Measurements from ENCODE around the gene PDE6B. TPM values are rescaled to one million over a fixed set of nuclear protein-coding genes. Genes with fewer than 3 reads are reported as not detected.

The PDE6B gene
- total RNA-seq, 1 experiment from 2014 or later, result 10.8 TPM

DNA sequence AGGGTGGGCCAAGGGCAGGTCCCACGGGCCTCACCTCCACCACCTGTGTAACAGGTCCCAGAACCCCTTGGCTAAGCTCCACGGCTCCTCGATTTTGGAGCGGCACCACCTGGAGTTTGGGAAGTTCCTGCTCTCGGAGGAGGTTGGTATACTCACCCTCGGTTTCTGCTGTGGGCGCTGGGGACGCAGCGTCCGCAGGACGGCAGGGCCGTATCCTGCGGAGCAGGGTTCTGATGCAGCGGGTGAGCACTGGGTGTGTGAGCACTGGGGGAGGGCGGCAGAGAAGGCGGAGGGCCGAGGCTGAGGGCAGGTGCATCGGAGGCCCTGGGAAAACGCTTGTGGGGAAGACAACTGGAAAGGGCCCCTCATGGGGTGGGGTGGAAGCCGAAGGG is 37.7 kb downstream of the PDE6B start:
- WGBS (ENCODE audit: extremely low coverage, insufficient read length, low lambda C conversion rate), result no CpG with 5 or more reads among the region's 20 CpGs
- H3K79me2 ChIP-seq (ENCODE audit: insufficient read depth, low read length), result no peaks in the 10 kb centered on the region
- no peaks in the 10 kb centered on the region for H3K27me3 ChIP-seq (ENCODE audit: insufficient read depth, low read length)
- H3K56ac ChIP-seq (ENCODE audit: insufficient read length, low read depth, low read length), result no peak overlapping the region
- Mint-ChIP-seq H3K36me3 (ENCODE audit: insufficient read depth in 1 of 3, low read depth in 3 of 3) (peaks cover 0 to 2% (median 0%) of the 10 kb centered on the region in 3 experiments; a peak in 4 of 7 replicates), H3K4me1 (peaks cover 0 to 3% of the 10 kb centered on the region in 2 experiments; a peak in 1 of 4 replicates), H3K9me3 (no peaks in the 10 kb centered on the region), H3K27me3 (ENCODE audit: low read depth) (peaks cover 2% of the 10 kb centered on the region; the same call in 1 of the 2 replicates), H3K27ac (no peak overlapping the region), H3K4me3 (peak overlapping the region; percentile 58 to 71)
- no peaks in the 10 kb centered on the region for H3K9me3 ChIP-seq (ENCODE audit: control insufficient read depth, low read depth, low read length)
- peaks cover 2% of the 10 kb centered on the region for H3K23me2 ChIP-seq (ENCODE audit: insufficient read length, low read depth, low read length, poor library complexity, severe bottlenecking)
- no peak overlapping the region for H4K5ac ChIP-seq (ENCODE audit: insufficient read length, low read depth, low read length)
- H2BK15ac ChIP-seq (ENCODE audit: low read depth, low read length), result no peak overlapping the region
- H3K4ac ChIP-seq (ENCODE audit: low read depth, low read length), result no peak overlapping the region
- H4K8ac ChIP-seq (replicated peaks; ENCODE audit: insufficient read length, low read depth, low read length), result no peak overlapping the region
- no peak overlapping the region for H2AK5ac ChIP-seq (ENCODE audit: insufficient read length, low read length)
- no peaks in the 10 kb centered on the region for H3K79me1 ChIP-seq (ENCODE audit: insufficient read depth, low read depth, low read length, poor library complexity, severe bottlenecking)
- H2BK120ac ChIP-seq (ENCODE audit: low read depth, low read length, poor library complexity, severe bottlenecking), result no peak overlapping the region
- no peak overlapping the region for H2BK5ac ChIP-seq (ENCODE audit: insufficient read length, low read length)
- H3K18ac ChIP-seq (ENCODE audit: insufficient read length, low read depth, low read length), result no peak overlapping the region
- H4K91ac ChIP-seq (ENCODE audit: insufficient read length, low read depth, low read length), result no peak overlapping the region
- no peak overlapping the region for H2AFZ ChIP-seq (ENCODE audit: low read length)
- H3K27ac ChIP-seq (ENCODE audit: insufficient read length, low read depth, low read length), result no peak overlapping the region
- peak overlapping the region; percentile 78 for H3K4me2 ChIP-seq (ENCODE audit: insufficient read depth, insufficient read length, low read length)
- H3K4me1 ChIP-seq (ENCODE audit: insufficient read depth, low read length), result no peaks in the 10 kb centered on the region
- H2BK12ac ChIP-seq (ENCODE audit: insufficient read length, low read depth, low read length), result no peak overlapping the region
- H2BK20ac ChIP-seq (ENCODE audit: low read depth, low read length, poor library complexity, severe bottlenecking), result no peak overlapping the region
- no peak overlapping the region for H3K9ac ChIP-seq (ENCODE audit: extremely low read depth, insufficient read length, low read length)
- no peak overlapping the region for H3K14ac ChIP-seq (ENCODE audit: insufficient read depth, low read length)
- H3T11ph ChIP-seq (ENCODE audit: low read length), result no peak overlapping the region
- no peak overlapping the region for H3K23ac ChIP-seq (ENCODE audit: insufficient read length, low read depth, low read length)
- DNase-seq, result no peak
- TF ChIP-seq, protein P1, sequence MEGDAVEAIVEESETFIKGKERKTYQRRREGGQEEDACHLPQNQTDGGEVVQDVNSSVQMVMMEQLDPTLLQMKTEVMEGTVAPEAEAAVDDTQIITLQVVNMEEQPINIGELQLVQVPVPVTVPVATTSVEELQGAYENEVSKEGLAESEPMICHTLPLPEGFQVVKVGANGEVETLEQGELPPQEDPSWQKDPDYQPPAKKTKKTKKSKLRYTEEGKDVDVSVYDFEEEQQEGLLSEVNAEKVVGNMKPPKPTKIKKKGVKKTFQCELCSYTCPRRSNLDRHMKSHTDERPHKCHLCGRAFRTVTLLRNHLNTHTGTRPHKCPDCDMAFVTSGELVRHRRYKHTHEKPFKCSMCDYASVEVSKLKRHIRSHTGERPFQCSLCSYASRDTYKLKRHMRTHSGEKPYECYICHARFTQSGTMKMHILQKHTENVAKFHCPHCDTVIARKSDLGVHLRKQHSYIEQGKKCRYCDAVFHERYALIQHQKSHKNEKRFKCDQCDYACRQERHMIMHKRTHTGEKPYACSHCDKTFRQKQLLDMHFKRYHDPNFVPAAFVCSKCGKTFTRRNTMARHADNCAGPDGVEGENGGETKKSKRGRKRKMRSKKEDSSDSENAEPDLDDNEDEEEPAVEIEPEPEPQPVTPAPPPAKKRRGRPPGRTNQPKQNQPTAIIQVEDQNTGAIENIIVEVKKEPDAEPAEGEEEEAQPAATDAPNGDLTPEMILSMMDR (conservative IDR thresholded peaks at IDR 0.05), result no peak
- no peaks in the 10 kb centered on the region for H4K20me1 ChIP-seq (ENCODE audit: control insufficient read depth, insufficient read depth, insufficient read length)

Data from H9 (cell line).